Measurements from ENCODE around the gene IFNG-AS1. TPM values are rescaled to one million over a fixed set of nuclear protein-coding genes. Genes with fewer than 3 reads are reported as not detected.

Gene IFNG-AS1
- total and polyA plus RNA-seq, 2 experiments from 2014 or later = not detected

DNA sequence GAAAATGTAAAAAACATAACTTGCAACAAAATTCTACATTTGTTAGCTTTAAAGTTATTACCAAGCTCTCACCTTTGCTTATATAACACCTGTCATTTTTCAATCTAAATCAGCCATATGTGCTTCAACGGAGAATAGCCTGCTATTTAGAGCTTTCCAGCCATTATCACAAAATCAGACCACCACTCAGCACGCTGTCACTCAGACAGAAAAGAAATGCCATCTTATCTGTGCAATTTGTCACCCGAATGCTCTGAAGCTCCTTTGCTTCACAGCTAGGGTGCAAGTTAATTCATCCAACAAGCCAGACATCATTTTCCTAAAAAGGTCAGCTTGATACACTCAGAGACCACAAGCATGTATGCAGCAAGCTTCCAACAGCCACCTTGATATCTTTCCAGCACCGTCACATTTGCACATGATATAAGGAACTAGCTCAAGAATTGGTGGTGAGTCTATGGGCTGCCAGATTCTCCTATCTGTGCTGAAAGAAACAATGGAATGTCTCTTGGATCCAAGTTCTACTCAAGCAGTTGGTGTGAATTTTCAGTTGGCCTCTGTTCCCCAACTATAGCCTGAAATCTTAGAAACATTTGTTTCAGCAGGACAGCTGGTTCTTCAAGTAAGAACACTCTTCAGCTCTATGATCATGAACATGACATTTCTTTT is 20.0 kb upstream of the IFNG-AS1 start:
- H3F3A ChIP-seq (ENCODE audit: insufficient read depth) = no peaks in the 10 kb centered on the region
- no peaks in the 10 kb centered on the region for H4K20me1 ChIP-seq (ENCODE audit: insufficient read depth)
- no peak overlapping the region for H2AFZ ChIP-seq
- H3K27ac ChIP-seq = no peak overlapping the region
- peak; percentile 23 for DNase-seq
- H3K79me2 ChIP-seq (ENCODE audit: insufficient read depth) = no peaks in the 10 kb centered on the region
- H3K9me3 ChIP-seq (ENCODE audit: low read depth) = no peaks in the 10 kb centered on the region
- no peak for TF ChIP-seq EZH2 (IDR thresholded peaks at IDR 0.05; ENCODE audit: insufficient read depth, poor library complexity, severe bottlenecking)
- no peak for TF ChIP-seq EZH2phosphoT487 (IDR thresholded peaks at IDR 0.05; ENCODE audit: insufficient read depth, low read depth)
- no peaks in the 10 kb centered on the region for H3K27me3 ChIP-seq (replicated peaks; ENCODE audit: insufficient read depth)
- in situ Hi-C loops (cut with MboI) = no loop called here
- H3K9ac ChIP-seq = no peak overlapping the region
- 56 to 60% methylated on average over 4 of the region's 4 CpGs for WGBS, 2 experiments (ENCODE audit: low coverage in 1 of 2, low lambda C conversion rate in 2 of 2, missing lambda C conversion rate in 2 of 2)
- H3K4me3 ChIP-seq = no peak overlapping the region
- no peaks in the 10 kb centered on the region for H3K4me1 ChIP-seq (ENCODE audit: insufficient read depth)
- no peak overlapping the region for H3K4me2 ChIP-seq (ENCODE audit: unreplicated experiment)
- no peaks in the 10 kb centered on the region for H3K36me3 ChIP-seq (ENCODE audit: low read depth)
- no peaks in the 10 kb centered on the region for H3K9me2 ChIP-seq (ENCODE audit: insufficient read depth)

DNA sequence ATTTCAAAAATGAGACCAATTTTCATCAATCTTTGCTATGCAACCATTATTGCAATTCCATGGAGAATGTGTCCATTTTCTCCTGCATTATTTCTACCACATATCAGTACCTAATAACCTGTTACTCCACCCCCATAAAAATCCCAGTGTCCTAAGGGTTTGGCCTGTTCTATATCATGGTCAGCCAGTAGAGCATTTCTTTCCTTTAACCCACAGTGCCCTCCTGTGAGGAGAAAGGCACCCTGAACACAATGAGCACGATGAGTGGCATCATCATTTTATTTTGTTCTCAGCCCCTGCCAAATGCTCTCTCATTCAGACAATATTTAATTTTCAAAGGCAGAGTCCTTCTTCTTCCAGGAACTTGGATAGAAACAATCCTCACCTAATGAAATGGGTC is 11.6 kb upstream of the IFNG-AS1 start:
- Histone ChIP-seq H2AFZ (no peak overlapping the region), H3K36me3 (ENCODE audit: low read depth) (no peaks in the 10 kb centered on the region), H3K79me2 (ENCODE audit: insufficient read depth) (no peaks in the 10 kb centered on the region), H3K4me3 (no peak overlapping the region), H4K20me1 (ENCODE audit: insufficient read depth) (no peaks in the 10 kb centered on the region), H3K27me3 (replicated peaks; ENCODE audit: insufficient read depth) (no peaks in the 10 kb centered on the region), H3K9me2 (ENCODE audit: insufficient read depth) (no peaks in the 10 kb centered on the region; the same call in 1 of the 2 replicates), H3K4me1 (ENCODE audit: insufficient read depth) (peaks cover 30% of the 10 kb centered on the region), H3K9me3 (ENCODE audit: low read depth) (no peaks in the 10 kb centered on the region), H3F3A (ENCODE audit: insufficient read depth) (peaks cover 28% of the 10 kb centered on the region), H3K27ac (no peak overlapping the region), H3K4me2 (ENCODE audit: unreplicated experiment) (no peak overlapping the region), H3K9ac (no peak overlapping the region)
- WGBS, 2 experiments (ENCODE audit: low coverage in 1 of 2, low lambda C conversion rate in 2 of 2, missing lambda C conversion rate in 2 of 2) = 36 to 44% methylated on average over 1 of the region's 1 CpG
- TF ChIP-seq EZH2phosphoT487 (IDR thresholded peaks at IDR 0.05; ENCODE audit: insufficient read depth, low read depth) (no peak), EZH2 (IDR thresholded peaks at IDR 0.05; ENCODE audit: insufficient read depth, poor library complexity, severe bottlenecking) (no peak)
- DNase-seq = no peak
- in situ Hi-C loops (cut with MboI) = no loop called here

- H3K27me3 ChIP-seq (replicated peaks; ENCODE audit: insufficient read depth) = no peaks in the 10 kb centered on the region
- no peaks in the 10 kb centered on the region for H3K9me3 ChIP-seq (ENCODE audit: low read depth)
- H3K4me1 ChIP-seq (ENCODE audit: insufficient read depth) = peaks cover 32% of the 10 kb centered on the region
- 92 to 97% methylated on average over 1 of the region's 1 CpG for WGBS, 2 experiments (ENCODE audit: low coverage in 1 of 2, low lambda C conversion rate in 2 of 2, missing lambda C conversion rate in 2 of 2)
- peaks cover 33% of the 10 kb centered on the region for H3F3A ChIP-seq (ENCODE audit: insufficient read depth)
- TF ChIP-seq EZH2 (IDR thresholded peaks at IDR 0.05; ENCODE audit: insufficient read depth, poor library complexity, severe bottlenecking) = no peak
- no peak for TF ChIP-seq EZH2phosphoT487 (IDR thresholded peaks at IDR 0.05; ENCODE audit: insufficient read depth, low read depth)
- no peaks in the 10 kb centered on the region for H3K79me2 ChIP-seq (ENCODE audit: insufficient read depth)
- no peaks in the 10 kb centered on the region for H3K36me3 ChIP-seq (ENCODE audit: low read depth)
- H3K4me2 ChIP-seq (ENCODE audit: unreplicated experiment) = no peak overlapping the region
- no peak overlapping the region for H3K4me3 ChIP-seq
- H3K9ac ChIP-seq = no peak overlapping the region
- H2AFZ ChIP-seq = no peak overlapping the region
- no peaks in the 10 kb centered on the region for H4K20me1 ChIP-seq (ENCODE audit: insufficient read depth)
- DNase-seq = peak; percentile 27
- H3K9me2 ChIP-seq (ENCODE audit: insufficient read depth) = no peaks in the 10 kb centered on the region; the same call in 1 of the 2 replicates
- in situ Hi-C loops (cut with MboI) = no loop called here
- H3K27ac ChIP-seq = peak overlapping the region; percentile 99
Observed at GRCh38 chr12:67980391-67980790, 8.9 kb upstream of the IFNG-AS1 start.

DNA sequence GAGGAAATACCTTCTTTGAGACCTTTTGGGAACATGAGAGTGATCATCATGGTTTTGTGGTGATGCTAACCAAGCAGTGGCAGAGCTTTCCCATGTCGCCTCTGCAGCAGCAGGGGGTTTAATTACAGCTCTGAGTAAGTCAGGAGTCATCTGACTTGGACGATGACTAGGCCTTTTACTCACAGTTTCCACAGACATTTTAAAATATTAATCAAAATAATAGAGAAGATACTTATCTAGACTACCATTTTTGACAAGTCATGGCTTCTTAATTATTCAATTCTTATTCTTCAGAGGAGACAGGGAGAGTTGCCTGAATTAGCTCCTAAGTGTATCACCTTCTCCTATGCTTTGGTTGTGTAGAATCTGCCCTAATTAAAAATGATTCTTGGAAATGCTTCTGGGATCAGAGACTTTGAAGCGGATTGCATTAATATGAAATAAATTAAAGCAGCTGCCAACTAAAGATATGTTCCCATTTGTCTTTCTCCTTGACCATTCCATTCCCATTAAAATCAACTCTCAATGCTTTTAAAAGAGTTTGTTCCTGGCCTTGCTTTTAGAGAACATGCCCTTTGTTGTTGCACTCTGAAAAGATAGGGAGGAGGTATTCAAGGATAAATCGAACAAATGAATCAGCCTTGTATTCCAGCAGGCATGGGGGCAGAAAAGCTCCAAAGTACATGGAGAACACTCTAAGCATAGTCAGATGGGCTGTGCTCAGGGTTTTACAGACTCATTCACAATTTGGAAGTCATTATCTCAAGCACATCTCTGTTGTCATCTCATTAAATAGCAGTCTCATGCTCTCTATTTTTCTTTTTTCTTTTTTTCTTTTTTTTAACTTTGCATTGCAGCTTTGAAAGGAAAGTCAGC is 7.7 kb upstream of the IFNG-AS1 start:
- no peak for TF ChIP-seq EZH2phosphoT487 (IDR thresholded peaks at IDR 0.05; ENCODE audit: insufficient read depth, low read depth)
- no peak for TF ChIP-seq EZH2 (IDR thresholded peaks at IDR 0.05; ENCODE audit: insufficient read depth, poor library complexity, severe bottlenecking)
- H3K4me2 ChIP-seq (ENCODE audit: unreplicated experiment) = peak overlapping the region; percentile 74

More for the DNA sequence above, 7.7 kb upstream of the IFNG-AS1 start:
- in situ Hi-C loops (cut with MboI) = no loop called here
- Histone ChIP-seq H3K79me2 (ENCODE audit: insufficient read depth) (no peaks in the 10 kb centered on the region), H3K4me3 (peak overlapping the region; percentile 48), H3K36me3 (ENCODE audit: low read depth) (no peaks in the 10 kb centered on the region), H2AFZ (peak overlapping the region; percentile 44; the same call in 1 of the 2 replicates), H3K4me1 (ENCODE audit: insufficient read depth) (peaks cover 32% of the 10 kb centered on the region), H3K9me3 (ENCODE audit: low read depth) (no peaks in the 10 kb centered on the region), H4K20me1 (ENCODE audit: insufficient read depth) (no peaks in the 10 kb centered on the region), H3K9ac (peak overlapping the region; percentile 77), H3K27me3 (replicated peaks; ENCODE audit: insufficient read depth) (no peaks in the 10 kb centered on the region), H3K27ac (peak overlapping the region; percentile 99), H3K9me2 (ENCODE audit: insufficient read depth) (no peaks in the 10 kb centered on the region; the same call in 1 of the 2 replicates), H3F3A (ENCODE audit: insufficient read depth) (peaks cover 33% of the 10 kb centered on the region)
- 1% methylated on average over 4 of the region's 4 CpGs for WGBS, 2 experiments (ENCODE audit: low coverage in 1 of 2, low lambda C conversion rate in 2 of 2, missing lambda C conversion rate in 2 of 2)
- DNase-seq = peak; percentile 95

Measured in GM23248 (cell line).